ENCODE measurements around the gene PRKN. TPM values are rescaled to one million over a fixed set of nuclear protein-coding genes. Genes with fewer than 3 reads are reported as not detected.

The PRKN gene
- total and polyA plus RNA-seq, 2 donors (not counting 3 experiments of a cell fraction or from before 2014, with no cell fraction given), result 0.06 TPM; not detected in 1

- Histone ChIP-seq H4K20me1 (replicated peaks; ENCODE audit: control insufficient read depth, extremely low read depth, insufficient read depth, low read length) (no peaks in the 10 kb centered on the region), H3K9me3 (replicated peaks; ENCODE audit: control insufficient read depth, insufficient read depth, low read length) (no peaks in the 10 kb centered on the region), H3K4me1 (ENCODE audit: control insufficient read depth, extremely low read depth, insufficient read depth, low read length) (no peaks in the 10 kb centered on the region), H3K4me3 (replicated peaks in 1 of 3; ENCODE audit: insufficient read depth in 1 of 3, low read depth in 1 of 3, low read length in 3 of 3) (no peak overlapping the region), H3K4me2 (ENCODE audit: insufficient read depth, low read length) (no peak overlapping the region), H2AFZ (ENCODE audit: low read depth, low read length) (no peak overlapping the region), H3K9ac (replicated peaks; ENCODE audit: extremely low read depth, insufficient read depth, low read length) (no peak overlapping the region), H3K27me3 (ENCODE audit: control insufficient read depth in 2 of 2, insufficient read depth in 2 of 2, low read length in 2 of 2) (no peaks in the 10 kb centered on the region), H3K79me2 (ENCODE audit: control insufficient read depth, insufficient read depth, low read length) (no peaks in the 10 kb centered on the region), H3K27ac (ENCODE audit: insufficient read depth, low read depth, low read length) (no peak overlapping the region), H3K9me1 (replicated peaks; ENCODE audit: control insufficient read depth, extremely low read depth, insufficient read depth, low read length) (no peaks in the 10 kb centered on the region), H3K36me3 (ENCODE audit: control insufficient read depth in 2 of 2, extremely low read depth in 1 of 2, insufficient read depth in 2 of 2, low read length in 2 of 2) (no peaks in the 10 kb centered on the region)
- CTCF ChIA-PET, result no interaction called here
- FAIRE-seq (no peak), DNase-seq (ENCODE audit: low read depth, low spot score) (no peak)
- TF ChIP-seq POLR2A (IDR thresholded peaks at IDR 0.05; ENCODE audit: low read depth, low read length), result no peak
- TF ChIP-seq JUN (IDR thresholded peaks at IDR 0.05; ENCODE audit: borderline replicate concordance, insufficient read depth, insufficient read length, low read depth), result no peak
- no peak for TF ChIP-seq CTCF (IDR thresholded peaks at IDR 0.05; ENCODE audit: extremely low read depth in 1 of 2, insufficient read depth in 1 of 2, low read depth in 1 of 2, low read length in 2 of 2)
- TF ChIP-seq GATA2 (IDR thresholded peaks at IDR 0.05; ENCODE audit: insufficient read depth, insufficient read length, low read depth, low read length), result no peak
- no peak for TF ChIP-seq MYC (IDR thresholded peaks at IDR 0.05; ENCODE audit: low read depth, low read length)
- TF ChIP-seq FOS (IDR thresholded peaks at IDR 0.05; ENCODE audit: borderline replicate concordance, insufficient read depth, low read length), result no peak
- TF ChIP-seq MAX (IDR thresholded peaks at IDR 0.05; ENCODE audit: insufficient read depth, insufficient read length), result no peak
- no peak for TF ChIP-seq EZH2 (IDR thresholded peaks at IDR 0.05; ENCODE audit: borderline replicate concordance, low read depth, low read length, severe bottlenecking)
- TF ChIP-seq POLR2AphosphoS5 (IDR thresholded peaks at IDR 0.05; ENCODE audit: insufficient read depth, low read depth, low read length), result no peak
- no TSS peak for BruUV-seq (replicated peaks)
- intact Hi-C loops (cut with micrococcal nuclease) (no loop called here), dilution Hi-C loops (cut with MboI; ENCODE audit: extremely low pct_ligation_motif_present, low sequenced_read_pairs) (no loop called here)
- POLR2A ChIA-PET, result no interaction called here
Observed at GRCh38 chr6:162315291-162315690, 412.3 kb downstream of the PRKN start.

Data from endothelial cell of umbilical vein (primary cell).